Measurements from ENCODE around the gene TTC33.
A peak's percentile ranks its signal among the peaks of the same experiment; 100 is the strongest.

TTC33 gene

DNA sequence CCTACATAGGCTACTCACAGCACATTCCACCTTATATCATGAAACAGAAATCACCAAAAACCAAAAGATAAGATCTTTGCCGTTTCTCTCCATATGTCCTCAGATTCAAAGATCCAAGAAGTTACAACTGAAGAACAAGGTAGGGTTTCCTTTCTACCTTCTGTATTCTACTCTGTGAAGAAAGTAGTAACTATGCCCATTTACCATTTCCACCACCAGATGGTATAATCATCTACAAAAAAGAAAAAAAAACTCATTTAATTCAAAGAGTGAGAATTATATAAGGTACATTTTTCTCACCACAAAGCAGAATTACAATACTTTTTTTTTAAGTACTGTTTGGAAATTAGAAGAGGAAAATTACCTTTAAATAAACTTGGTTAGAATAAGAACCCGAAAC lies 248.7 kb downstream of the TTC33 start:
- H3K36me3 Mint-ChIP-seq: no peaks in the 10 kb centered on the region
- no peak for ATAC-seq
- no peaks in the 10 kb centered on the region for H3K27me3 Mint-ChIP-seq
- no peaks in the 10 kb centered on the region for H3K9me3 Mint-ChIP-seq
- H3K4me3 Mint-ChIP-seq: no peak overlapping the region
- H3K27ac Mint-ChIP-seq: no peak overlapping the region
- H3K4me1 Mint-ChIP-seq: no peaks in the 10 kb centered on the region

DNA sequence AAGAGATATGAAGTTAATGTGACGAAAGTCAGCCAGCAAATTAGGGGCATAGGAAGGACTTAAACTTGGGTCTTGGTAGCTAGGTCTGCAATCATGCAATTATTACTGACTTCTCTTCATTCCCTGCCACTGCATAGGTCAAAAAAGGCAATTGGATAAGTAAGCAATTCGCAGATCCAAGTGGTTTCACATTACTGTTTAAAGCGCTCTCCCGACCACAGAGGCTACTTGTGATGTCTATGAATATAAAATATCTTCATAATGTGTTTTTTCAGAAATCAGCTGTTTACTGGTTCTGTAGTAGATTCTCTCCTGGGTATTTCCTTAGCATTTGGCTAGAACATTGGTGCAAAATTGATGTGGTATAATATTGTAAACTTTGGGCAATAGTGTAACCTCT lies 250.7 kb downstream of the TTC33 start:
- no peak for ATAC-seq
- no peaks in the 10 kb centered on the region for H3K4me1 Mint-ChIP-seq
- no peaks in the 10 kb centered on the region for H3K27me3 Mint-ChIP-seq
- H3K9me3 Mint-ChIP-seq: no peaks in the 10 kb centered on the region
- H3K36me3 Mint-ChIP-seq: no peaks in the 10 kb centered on the region
- H3K4me3 Mint-ChIP-seq: no peak overlapping the region
- peak overlapping the region; percentile 29 for H3K27ac Mint-ChIP-seq

- no peaks in the 10 kb centered on the region for H3K27me3 Mint-ChIP-seq
- no peak overlapping the region for H3K27ac Mint-ChIP-seq
- H3K4me1 Mint-ChIP-seq: no peaks in the 10 kb centered on the region
- ATAC-seq: peak; percentile 48
- H3K36me3 Mint-ChIP-seq: no peaks in the 10 kb centered on the region
- no peak overlapping the region for H3K4me3 Mint-ChIP-seq
- no peaks in the 10 kb centered on the region for H3K9me3 Mint-ChIP-seq
Measured at GRCh38 chr5:40503439-40503838, 252.3 kb downstream of the TTC33 start.

GRCh38 chr5:40502736-40503135 lies 253.0 kb downstream of the TTC33 start:
- Mint-ChIP-seq H3K36me3 (no peaks in the 10 kb centered on the region), H3K27me3 (no peaks in the 10 kb centered on the region), H3K27ac (no peak overlapping the region), H3K9me3 (no peaks in the 10 kb centered on the region), H3K4me1 (no peaks in the 10 kb centered on the region), H3K4me3 (no peak overlapping the region)
- ATAC-seq: peak; percentile 89

- no peaks in the 10 kb centered on the region for H3K36me3 Mint-ChIP-seq
- no peak overlapping the region for H3K4me3 Mint-ChIP-seq
- no peak for ATAC-seq
- H3K27ac Mint-ChIP-seq: no peak overlapping the region
- no peaks in the 10 kb centered on the region for H3K27me3 Mint-ChIP-seq
- H3K4me1 Mint-ChIP-seq: no peaks in the 10 kb centered on the region
- no peaks in the 10 kb centered on the region for H3K9me3 Mint-ChIP-seq
Measured at GRCh38 chr5:40501711-40502444, 253.9 kb downstream of the TTC33 start.

- Mint-ChIP-seq H3K4me3 (no peak overlapping the region), H3K27ac (no peak overlapping the region), H3K9me3 (no peaks in the 10 kb centered on the region), H3K27me3 (no peaks in the 10 kb centered on the region), H3K36me3 (no peaks in the 10 kb centered on the region), H3K4me1 (peaks cover 5% of the 10 kb centered on the region)
- peak; percentile 40 for ATAC-seq
Measured at GRCh38 chr5:40499518-40500273, 256.1 kb downstream of the TTC33 start.

DNA sequence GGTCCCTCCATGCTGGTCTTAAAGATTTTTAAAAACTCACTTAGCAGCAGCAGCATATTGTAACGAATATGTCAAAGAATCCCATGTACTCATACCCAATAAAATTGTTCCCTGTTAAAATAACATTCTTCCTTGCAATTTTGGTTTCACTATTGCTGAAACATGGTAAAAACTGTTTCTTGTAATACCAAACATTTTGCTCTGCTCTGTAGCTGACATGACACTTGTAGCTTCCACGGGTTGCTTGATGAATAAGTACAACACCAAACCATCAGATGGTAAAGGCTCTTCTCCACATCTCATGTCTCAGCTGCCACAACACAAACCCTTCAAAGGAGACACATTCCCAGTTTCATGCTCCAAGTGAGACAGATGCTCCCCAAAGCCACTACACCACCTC lies 256.8 kb downstream of the TTC33 start:
- no peak overlapping the region for H3K4me3 Mint-ChIP-seq
- H3K9me3 Mint-ChIP-seq: peaks cover under 1% of the 10 kb centered on the region
- H3K36me3 Mint-ChIP-seq: no peaks in the 10 kb centered on the region
- H3K27ac Mint-ChIP-seq: no peak overlapping the region
- H3K4me1 Mint-ChIP-seq: peaks cover 9% of the 10 kb centered on the region
- no peaks in the 10 kb centered on the region for H3K27me3 Mint-ChIP-seq
- ATAC-seq: no peak

- Mint-ChIP-seq H3K4me1 (peaks cover 9% of the 10 kb centered on the region), H3K9me3 (peaks cover 5% of the 10 kb centered on the region), H3K4me3 (no peak overlapping the region), H3K36me3 (peaks cover 6% of the 10 kb centered on the region), H3K27ac (no peak overlapping the region), H3K27me3 (no peaks in the 10 kb centered on the region)
- no peak for ATAC-seq
Measured at GRCh38 chr5:40497573-40497972, 258.2 kb downstream of the TTC33 start.

- H3K4me1 Mint-ChIP-seq: peaks cover 16% of the 10 kb centered on the region
- H3K27me3 Mint-ChIP-seq: no peaks in the 10 kb centered on the region
- peaks cover 6% of the 10 kb centered on the region for H3K36me3 Mint-ChIP-seq
- ATAC-seq: no peak
- H3K9me3 Mint-ChIP-seq: peaks cover 5% of the 10 kb centered on the region
- no peak overlapping the region for H3K4me3 Mint-ChIP-seq
- H3K27ac Mint-ChIP-seq: peak overlapping the region; percentile 38
Measured at GRCh38 chr5:40495237-40495635, 260.5 kb downstream of the TTC33 start.

GRCh38 chr5:40494631-40495236 lies 261.0 kb downstream of the TTC33 start:
- peaks cover 6% of the 10 kb centered on the region for H3K36me3 Mint-ChIP-seq
- H3K9me3 Mint-ChIP-seq: peaks cover 5% of the 10 kb centered on the region
- peak overlapping the region; percentile 38 for H3K27ac Mint-ChIP-seq
- no peak for ATAC-seq
- no peak overlapping the region for H3K4me3 Mint-ChIP-seq
- no peaks in the 10 kb centered on the region for H3K27me3 Mint-ChIP-seq
- H3K4me1 Mint-ChIP-seq: peaks cover 17% of the 10 kb centered on the region

- ATAC-seq: no peak
- Mint-ChIP-seq H3K4me3 (no peak overlapping the region), H3K36me3 (peaks cover 6% of the 10 kb centered on the region), H3K9me3 (peaks cover 5% of the 10 kb centered on the region), H3K4me1 (peaks cover 39% of the 10 kb centered on the region), H3K27ac (no peak overlapping the region), H3K27me3 (no peaks in the 10 kb centered on the region)
Measured at GRCh38 chr5:40492056-40492455, 263.7 kb downstream of the TTC33 start.

- peaks cover 43% of the 10 kb centered on the region for H3K4me1 Mint-ChIP-seq
- peaks cover 5% of the 10 kb centered on the region for H3K9me3 Mint-ChIP-seq
- ATAC-seq: no peak
- H3K4me3 Mint-ChIP-seq: no peak overlapping the region
- H3K36me3 Mint-ChIP-seq: peaks cover 6% of the 10 kb centered on the region
- H3K27ac Mint-ChIP-seq: no peak overlapping the region
- H3K27me3 Mint-ChIP-seq: no peaks in the 10 kb centered on the region
Measured at GRCh38 chr5:40491644-40492043, 264.1 kb downstream of the TTC33 start.

DNA sequence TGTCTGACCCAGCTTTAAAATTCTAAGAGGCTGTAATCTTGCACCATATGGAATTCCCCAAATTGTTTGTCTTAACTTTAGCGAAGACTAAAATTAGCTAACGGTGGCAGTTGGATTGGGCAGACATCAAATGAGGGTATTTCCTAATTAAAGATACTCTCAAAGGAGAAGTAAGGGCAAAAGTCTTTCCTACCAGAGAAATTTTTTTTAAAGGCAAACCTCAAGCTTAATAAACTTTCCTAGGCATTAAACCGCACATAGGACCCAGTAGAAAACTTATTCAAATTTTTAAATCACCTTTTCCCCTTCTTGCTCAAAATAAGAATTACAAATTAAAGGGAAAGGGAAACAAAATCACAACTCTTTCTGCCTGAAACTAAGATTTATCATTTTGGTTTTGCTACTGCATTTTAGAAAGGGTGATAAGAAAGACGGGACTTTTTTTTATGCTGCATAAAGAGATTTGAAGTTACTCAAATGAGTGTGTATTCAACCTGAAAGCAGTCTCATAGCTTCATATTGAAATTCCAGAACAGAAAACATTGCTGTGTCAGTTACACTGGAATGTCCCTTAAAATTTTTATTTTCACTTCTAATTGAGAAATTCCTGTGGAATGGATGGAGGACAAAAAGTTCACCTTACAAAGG lies 265.2 kb downstream of the TTC33 start:
- Mint-ChIP-seq H3K4me3 (peak overlapping the region; percentile 23), H3K27me3 (no peaks in the 10 kb centered on the region), H3K9me3 (peaks cover 5% of the 10 kb centered on the region), H3K4me1 (peaks cover 53% of the 10 kb centered on the region), H3K36me3 (peaks cover 6% of the 10 kb centered on the region), H3K27ac (peak overlapping the region; percentile 32)
- ATAC-seq: peak; percentile 59

DNA sequence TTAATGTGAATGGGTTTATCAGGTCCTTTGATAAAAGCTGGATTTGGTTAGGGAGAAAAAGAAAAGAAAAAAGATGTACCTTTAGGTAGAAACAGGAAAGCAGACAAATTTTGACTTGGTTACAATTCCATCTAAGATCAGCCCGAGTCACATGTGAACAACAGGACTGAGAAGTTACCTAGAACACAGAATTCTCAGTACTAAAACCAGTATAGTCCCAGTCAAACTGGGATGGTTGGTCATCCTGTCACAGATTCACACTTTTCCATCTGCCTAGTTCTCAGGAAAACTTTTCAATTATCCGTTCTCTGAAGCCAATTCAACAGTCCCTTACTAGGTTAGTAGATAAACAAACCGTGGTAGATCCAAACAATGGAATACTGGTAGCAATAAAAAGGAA lies 266.3 kb downstream of the TTC33 start:
- no peak overlapping the region for H3K4me3 Mint-ChIP-seq
- no peaks in the 10 kb centered on the region for H3K27me3 Mint-ChIP-seq
- H3K27ac Mint-ChIP-seq: peak overlapping the region; percentile 98
- H3K4me1 Mint-ChIP-seq: peaks cover 57% of the 10 kb centered on the region
- peaks cover 6% of the 10 kb centered on the region for H3K36me3 Mint-ChIP-seq
- no peak for ATAC-seq
- peaks cover 5% of the 10 kb centered on the region for H3K9me3 Mint-ChIP-seq

Measured in stimulated activated memory B cell treated with anti-CD40 and anti-IgM and Interleukin-4, amounts not matched to agents 10 μg/mL and 1 μg/mL and 100 μg/mL, for 72 hours (primary cell).